GM19455 (cell line): ENCODE measurements around the gene BTBD9.

Experiments used
- ATAC-seq: cut with Tn5 transposase; IDR thresholded peaks from one replicate; pipeline ENCODE4 v1.9.1; 2021; ENCODE audit not compliant: unreplicated experiment

Gene BTBD9

GRCh38 chr6:38316099-38316868 is 323.4 kb downstream of the BTBD9 start:
- ATAC-seq: peak; percentile 66

- ATAC-seq: no peak
Observed at GRCh38 chr6:38311201-38311600, 328.5 kb downstream of the BTBD9 start.

- ATAC-seq: no peak
Observed at GRCh38 chr6:38310061-38310460, 329.7 kb downstream of the BTBD9 start.

GRCh38 chr6:38307740-38308139 is 332.0 kb downstream of the BTBD9 start:
- peak; percentile 59 for ATAC-seq

- no peak for ATAC-seq
Observed at GRCh38 chr6:38306931-38307330, 332.8 kb downstream of the BTBD9 start.

- no peak for ATAC-seq
Observed at GRCh38 chr6:38305995-38306681, 333.6 kb downstream of the BTBD9 start.

- no peak for ATAC-seq
Observed at GRCh38 chr6:38302838-38303237, 336.9 kb downstream of the BTBD9 start.

- ATAC-seq: no peak
Observed at GRCh38 chr6:38302081-38302480, 337.6 kb downstream of the BTBD9 start.

- no peak for ATAC-seq
Observed at GRCh38 chr6:38290133-38290799, 349.5 kb downstream of the BTBD9 start.

GRCh38 chr6:38287487-38287886 is 352.2 kb downstream of the BTBD9 start:
- ATAC-seq: no peak

GRCh38 chr6:38284802-38285394 is 354.8 kb downstream of the BTBD9 start:
- no peak for ATAC-seq

- ATAC-seq: no peak
Observed at GRCh38 chr6:38283734-38284362, 355.9 kb downstream of the BTBD9 start.

GRCh38 chr6:38282911-38283310 is 356.8 kb downstream of the BTBD9 start:
- ATAC-seq: no peak

GRCh38 chr6:38281126-38281525 is 358.6 kb downstream of the BTBD9 start:
- no peak for ATAC-seq

- ATAC-seq: no peak
Observed at GRCh38 chr6:38279963-38280588, 359.7 kb downstream of the BTBD9 start.

- no peak for ATAC-seq
Observed at GRCh38 chr6:38279423-38279822, 360.3 kb downstream of the BTBD9 start.

- ATAC-seq: no peak
Observed at GRCh38 chr6:38273325-38273724, 366.4 kb downstream of the BTBD9 start.

- ATAC-seq: no peak
Observed at GRCh38 chr6:38272222-38272621, 367.5 kb downstream of the BTBD9 start.

GRCh38 chr6:38271081-38271480 is 368.6 kb downstream of the BTBD9 start:
- ATAC-seq: no peak

GRCh38 chr6:38270367-38270766 is 369.4 kb downstream of the BTBD9 start:
- ATAC-seq: no peak
